ENCODE results near the gene CLC.
"Not testable (repeated sequence)": the region's sequence is repeated elsewhere in the genome, so short reads cannot be mapped to it uniquely, and the experiment has no call there.

CLC gene

GRCh38 chr19:39768786-39769185 is 31.0 kb upstream of the CLC start:
- ATAC-seq = no peak
- no peak for TF ChIP-seq ESRRG (CRISPR knock-in tag; IDR thresholded peaks at IDR 0.05)
- TF ChIP-seq ZNF565 (CRISPR knock-in tag; conservative IDR thresholded peaks at IDR 0.05; ENCODE audit: low read depth) = no peak
- no peak for TF ChIP-seq CSDC2 (CRISPR knock-in tag; IDR thresholded peaks at IDR 0.05)
- TF ChIP-seq PPARA (CRISPR knock-in tag; IDR thresholded peaks at IDR 0.05; ENCODE audit: borderline replicate concordance) = no peak
- TF ChIP-seq BACH2 (CRISPR knock-in tag; IDR thresholded peaks at IDR 0.05; ENCODE audit: borderline replicate concordance) = no peak
- TF ChIP-seq ISL1 (CRISPR knock-in tag; IDR thresholded peaks at IDR 0.05) = no peak

DNA sequence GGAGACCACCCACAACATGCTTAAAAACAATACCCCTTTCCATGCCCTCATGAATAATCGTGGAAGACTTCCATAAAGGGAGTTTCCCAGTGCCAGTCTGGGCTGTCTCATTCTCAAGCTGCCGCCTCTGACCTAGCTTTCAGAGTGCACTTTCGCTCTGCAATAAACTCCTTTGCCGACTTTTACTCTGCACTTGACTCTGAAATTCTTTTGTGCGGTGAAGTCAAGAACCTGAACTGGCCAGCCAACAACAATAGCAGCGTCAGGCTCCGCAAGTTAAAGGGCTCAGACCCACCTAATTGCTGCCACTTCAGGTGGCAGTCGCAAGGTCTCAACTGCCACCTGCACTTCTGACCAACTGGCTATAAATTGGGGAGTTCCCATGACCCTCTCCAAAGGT is 30.5 kb upstream of the CLC start:
- TF ChIP-seq TOX (CRISPR knock-in tag; IDR thresholded peaks at IDR 0.05; ENCODE audit: borderline replicate concordance) = no peak
- no peak for TF ChIP-seq SNAI2 (CRISPR knock-in tag; IDR thresholded peaks at IDR 0.05)
- no peak for TF ChIP-seq GLIS3 (CRISPR knock-in tag; IDR thresholded peaks at IDR 0.05)
- TF ChIP-seq OSR1 (CRISPR knock-in tag; IDR thresholded peaks at IDR 0.05) = no peak
- no peak for TF ChIP-seq ZNF8 (CRISPR knock-in tag; IDR thresholded peaks at IDR 0.05)
- no peak for TF ChIP-seq ISL1 (CRISPR knock-in tag; IDR thresholded peaks at IDR 0.05)
- TF ChIP-seq PPARA (CRISPR knock-in tag; IDR thresholded peaks at IDR 0.05; ENCODE audit: borderline replicate concordance) = no peak
- TF ChIP-seq ARNTL (CRISPR knock-in tag; IDR thresholded peaks at IDR 0.05; ENCODE audit: borderline replicate concordance, low read depth) = no peak
- TF ChIP-seq, protein P1, sequence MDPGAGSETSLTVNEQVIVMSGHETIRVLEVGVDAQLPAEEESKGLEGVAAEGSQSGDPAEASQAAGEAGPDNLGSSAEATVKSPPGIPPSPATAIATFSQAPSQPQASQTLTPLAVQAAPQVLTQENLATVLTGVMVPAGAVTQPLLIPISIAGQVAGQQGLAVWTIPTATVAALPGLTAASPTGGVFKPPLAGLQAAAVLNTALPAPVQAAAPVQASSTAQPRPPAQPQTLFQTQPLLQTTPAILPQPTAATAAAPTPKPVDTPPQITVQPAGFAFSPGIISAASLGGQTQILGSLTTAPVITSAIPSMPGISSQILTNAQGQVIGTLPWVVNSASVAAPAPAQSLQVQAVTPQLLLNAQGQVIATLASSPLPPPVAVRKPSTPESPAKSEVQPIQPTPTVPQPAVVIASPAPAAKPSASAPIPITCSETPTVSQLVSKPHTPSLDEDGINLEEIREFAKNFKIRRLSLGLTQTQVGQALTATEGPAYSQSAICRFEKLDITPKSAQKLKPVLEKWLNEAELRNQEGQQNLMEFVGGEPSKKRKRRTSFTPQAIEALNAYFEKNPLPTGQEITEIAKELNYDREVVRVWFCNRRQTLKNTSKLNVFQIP (CRISPR knock-in tag; IDR thresholded peaks at IDR 0.05; ENCODE audit: borderline replicate concordance, low read depth) = no peak
- TF ChIP-seq TSHZ2 (CRISPR knock-in tag; IDR thresholded peaks at IDR 0.05) = no peak
- no peak for TF ChIP-seq ZFP3 (CRISPR knock-in tag; IDR thresholded peaks at IDR 0.05)
- TF ChIP-seq BACH2 (CRISPR knock-in tag; IDR thresholded peaks at IDR 0.05; ENCODE audit: borderline replicate concordance) = no peak
- no peak for TF ChIP-seq ESRRG (CRISPR knock-in tag; IDR thresholded peaks at IDR 0.05)
- no peak for TF ChIP-seq ZFP30 (CRISPR knock-in tag; IDR thresholded peaks at IDR 0.05)
- no peak for ATAC-seq

DNA sequence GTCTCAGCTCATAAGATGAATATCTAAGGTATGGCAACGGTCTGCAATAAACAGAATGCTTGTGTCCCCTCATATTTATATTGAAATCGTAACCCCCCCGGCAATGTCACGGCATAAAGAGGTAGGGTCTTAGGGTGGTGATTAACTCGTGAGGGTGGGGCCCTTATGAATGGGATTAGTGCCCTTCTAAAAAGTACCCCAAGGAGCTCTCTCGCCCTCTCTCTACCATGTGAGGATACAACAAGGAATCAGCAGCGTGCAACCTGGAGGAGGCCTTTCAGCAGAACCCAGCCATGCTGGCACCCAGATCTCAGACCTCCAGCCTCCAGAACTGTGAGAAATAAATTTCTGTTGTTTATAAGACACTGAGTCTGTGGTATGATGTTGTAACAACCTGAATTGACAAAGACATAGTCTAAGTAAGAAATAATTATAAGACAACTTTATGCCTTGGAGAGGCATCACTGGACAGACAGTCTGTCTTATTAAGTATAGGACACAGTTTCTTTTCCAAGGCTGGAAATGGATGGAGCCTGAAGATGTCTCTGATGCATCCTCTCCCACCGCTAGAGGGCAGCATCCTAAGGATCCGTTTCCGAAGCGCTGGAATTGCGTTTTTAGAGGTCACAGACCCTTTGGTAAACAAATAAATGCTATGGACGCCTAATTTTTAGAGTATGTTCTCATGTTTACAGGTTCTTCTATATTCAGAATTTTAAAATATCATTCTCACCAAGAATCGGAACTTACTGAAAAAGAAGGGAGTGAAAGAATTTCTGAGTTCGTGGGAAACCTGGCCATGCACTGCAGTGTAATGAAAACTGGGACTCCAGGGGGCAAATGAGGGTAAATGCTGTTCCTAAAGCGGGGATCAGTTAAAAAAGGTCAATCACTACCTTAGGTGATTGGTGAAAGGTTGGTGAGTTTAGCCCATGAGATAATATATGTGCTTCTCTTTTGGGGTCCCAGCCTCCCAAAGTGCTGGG is 27.6 kb upstream of the CLC start:
- peak; percentile 67; the same call in 2 of the 3 replicates for ATAC-seq
- TF ChIP-seq RARB (CRISPR knock-in tag; IDR thresholded peaks at IDR 0.05) (no peak), TOX (CRISPR knock-in tag; IDR thresholded peaks at IDR 0.05; ENCODE audit: borderline replicate concordance) (no peak), GLIS3 (CRISPR knock-in tag; IDR thresholded peaks at IDR 0.05) (no peak)
- TF ChIP-seq, protein P2, sequence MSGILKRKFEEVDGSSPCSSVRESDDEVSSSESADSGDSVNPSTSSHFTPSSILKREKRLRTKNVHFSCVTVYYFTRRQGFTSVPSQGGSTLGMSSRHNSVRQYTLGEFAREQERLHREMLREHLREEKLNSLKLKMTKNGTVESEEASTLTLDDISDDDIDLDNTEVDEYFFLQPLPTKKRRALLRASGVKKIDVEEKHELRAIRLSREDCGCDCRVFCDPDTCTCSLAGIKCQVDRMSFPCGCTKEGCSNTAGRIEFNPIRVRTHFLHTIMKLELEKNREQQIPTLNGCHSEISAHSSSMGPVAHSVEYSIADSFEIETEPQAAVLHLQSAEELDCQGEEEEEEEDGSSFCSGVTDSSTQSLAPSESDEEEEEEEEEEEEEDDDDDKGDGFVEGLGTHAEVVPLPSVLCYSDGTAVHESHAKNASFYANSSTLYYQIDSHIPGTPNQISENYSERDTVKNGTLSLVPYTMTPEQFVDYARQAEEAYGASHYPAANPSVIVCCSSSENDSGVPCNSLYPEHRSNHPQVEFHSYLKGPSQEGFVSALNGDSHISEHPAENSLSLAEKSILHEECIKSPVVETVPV (CRISPR knock-in tag; IDR thresholded peaks at IDR 0.05) = no peak
- TF ChIP-seq, protein P1 (CRISPR knock-in tag; IDR thresholded peaks at IDR 0.05; ENCODE audit: borderline replicate concordance, low read depth) = no peak
- TF ChIP-seq, protein P3, sequence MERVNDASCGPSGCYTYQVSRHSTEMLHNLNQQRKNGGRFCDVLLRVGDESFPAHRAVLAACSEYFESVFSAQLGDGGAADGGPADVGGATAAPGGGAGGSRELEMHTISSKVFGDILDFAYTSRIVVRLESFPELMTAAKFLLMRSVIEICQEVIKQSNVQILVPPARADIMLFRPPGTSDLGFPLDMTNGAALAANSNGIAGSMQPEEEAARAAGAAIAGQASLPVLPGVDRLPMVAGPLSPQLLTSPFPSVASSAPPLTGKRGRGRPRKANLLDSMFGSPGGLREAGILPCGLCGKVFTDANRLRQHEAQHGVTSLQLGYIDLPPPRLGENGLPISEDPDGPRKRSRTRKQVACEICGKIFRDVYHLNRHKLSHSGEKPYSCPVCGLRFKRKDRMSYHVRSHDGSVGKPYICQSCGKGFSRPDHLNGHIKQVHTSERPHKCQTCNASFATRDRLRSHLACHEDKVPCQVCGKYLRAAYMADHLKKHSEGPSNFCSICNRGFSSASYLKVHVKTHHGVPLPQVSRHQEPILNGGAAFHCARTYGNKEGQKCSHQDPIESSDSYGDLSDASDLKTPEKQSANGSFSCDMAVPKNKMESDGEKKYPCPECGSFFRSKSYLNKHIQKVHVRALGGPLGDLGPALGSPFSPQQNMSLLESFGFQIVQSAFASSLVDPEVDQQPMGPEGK (CRISPR knock-in tag; IDR thresholded peaks at IDR 0.05; ENCODE audit: borderline replicate concordance) = no peak

- ATAC-seq = not testable (repeated sequence)
These were observed 24.0 kb upstream of the CLC start for GRCh38 chr19:39761851-39762250.
